GM12875 (cell line): Measurements from ENCODE around the gene RAD50.

Experiments
- H3K4me3 ChIP-seq: one replicate; pipeline ENCODE4 v1.5.1; 2011; ENCODE audit warnings: low read depth, low read length, control low read depth
- CTCF ChIP-seq: IDR thresholded peaks from 2 replicates; pipeline ENCODE4 v1.5.1; 2011; ENCODE audit warnings: low read depth, mild to moderate bottlenecking, control low read depth, inconsistent platforms, low read length, moderate library complexity, borderline replicate concordance; ENCODE audit not compliant: insufficient read depth

Gene RAD50

GRCh38 chr5:132591145-132591544 lies 34.4 kb downstream of the RAD50 start:
- peak; percentile 21; the same call in 1 of the 2 replicates for TF ChIP-seq CTCF
- no peak overlapping the region for H3K4me3 ChIP-seq

GRCh38 chr5:132592521-132592920 lies 35.7 kb downstream of the RAD50 start:
- H3K4me3 ChIP-seq, result no peak overlapping the region
- TF ChIP-seq CTCF, result no peak

GRCh38 chr5:132594170-132594569 lies 37.4 kb downstream of the RAD50 start:
- no peak for TF ChIP-seq CTCF
- no peak overlapping the region for H3K4me3 ChIP-seq

GRCh38 chr5:132595624-132596023 lies 38.8 kb downstream of the RAD50 start:
- H3K4me3 ChIP-seq, result no peak overlapping the region
- TF ChIP-seq CTCF, result no peak

- no peak for TF ChIP-seq CTCF
- no peak overlapping the region for H3K4me3 ChIP-seq
Measured at GRCh38 chr5:132601071-132601728, 44.4 kb downstream of the RAD50 start.

- no peak overlapping the region for H3K4me3 ChIP-seq
- TF ChIP-seq CTCF, result no peak
Measured at GRCh38 chr5:132607095-132607494, 50.3 kb downstream of the RAD50 start.

GRCh38 chr5:132608107-132608506 lies 51.3 kb downstream of the RAD50 start:
- H3K4me3 ChIP-seq, result no peak overlapping the region
- TF ChIP-seq CTCF, result no peak
